RWPE1 (cell line): ENCODE results near the gene GLS.

Experiments used
- CTCF ChIA-PET: fragments of 350-600 bp; sonication (Branson Sonifier 250); formaldehyde crosslinking; extraction: SDS; loops from one replicate; lab custom pipeline; 2021; lab: Yijun Ruan, JAX
- POLR2A ChIA-PET: fragments of 400-600 bp; formaldehyde crosslinking; extraction: SDS; loops from one replicate; lab custom pipeline; 2020; ENCODE audit warnings: antibody characterized with exemption; ENCODE audit not compliant: low non-redundant PET; lab: Yijun Ruan, JAX
- DNase-seq: peaks from one replicate; pipeline ENCODE4 v3.0.0; 2012; ENCODE audit warnings: low spot score
- H3K27ac ChIP-seq: fragments of 450-650 bp; 2 replicates; pipeline ENCODE4 v1.5.1; 2017
- TF ChIP-seq, protein P1 (sequence below): fragments of 450-650 bp; conservative IDR thresholded peaks from 2 replicates; pipeline ENCODE4 v1.5.1; 2017; ENCODE audit warnings: low read depth, mild to moderate bottlenecking

Gene GLS

DNA sequence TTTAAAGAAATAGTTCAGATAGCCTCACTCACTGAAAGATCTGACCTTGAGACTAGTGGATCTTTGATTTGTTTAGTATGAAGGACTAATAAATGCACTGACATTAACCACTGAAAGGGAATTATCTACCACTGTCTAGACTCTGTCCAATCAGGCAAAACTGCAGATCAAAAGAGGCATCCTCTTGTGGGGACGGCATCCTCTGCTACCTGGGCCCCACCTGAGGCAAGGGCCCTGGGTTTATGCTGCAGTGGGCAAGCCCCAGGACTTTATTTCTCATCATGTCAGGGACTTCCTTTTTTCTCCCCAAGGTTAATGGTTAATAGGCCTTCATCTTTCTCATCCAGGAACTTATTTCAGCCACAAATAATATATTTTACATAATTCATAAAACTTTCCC is 101.1 kb downstream of the GLS start:
- H3K27ac ChIP-seq, result no peak overlapping the region
- no peak for DNase-seq
- POLR2A ChIA-PET, result no interaction called here
- TF ChIP-seq, protein P1, sequence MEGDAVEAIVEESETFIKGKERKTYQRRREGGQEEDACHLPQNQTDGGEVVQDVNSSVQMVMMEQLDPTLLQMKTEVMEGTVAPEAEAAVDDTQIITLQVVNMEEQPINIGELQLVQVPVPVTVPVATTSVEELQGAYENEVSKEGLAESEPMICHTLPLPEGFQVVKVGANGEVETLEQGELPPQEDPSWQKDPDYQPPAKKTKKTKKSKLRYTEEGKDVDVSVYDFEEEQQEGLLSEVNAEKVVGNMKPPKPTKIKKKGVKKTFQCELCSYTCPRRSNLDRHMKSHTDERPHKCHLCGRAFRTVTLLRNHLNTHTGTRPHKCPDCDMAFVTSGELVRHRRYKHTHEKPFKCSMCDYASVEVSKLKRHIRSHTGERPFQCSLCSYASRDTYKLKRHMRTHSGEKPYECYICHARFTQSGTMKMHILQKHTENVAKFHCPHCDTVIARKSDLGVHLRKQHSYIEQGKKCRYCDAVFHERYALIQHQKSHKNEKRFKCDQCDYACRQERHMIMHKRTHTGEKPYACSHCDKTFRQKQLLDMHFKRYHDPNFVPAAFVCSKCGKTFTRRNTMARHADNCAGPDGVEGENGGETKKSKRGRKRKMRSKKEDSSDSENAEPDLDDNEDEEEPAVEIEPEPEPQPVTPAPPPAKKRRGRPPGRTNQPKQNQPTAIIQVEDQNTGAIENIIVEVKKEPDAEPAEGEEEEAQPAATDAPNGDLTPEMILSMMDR, result no peak
- CTCF ChIA-PET, result interaction anchor here (0.6 kb wide), 1 partner anchor 217 kb away, joined by 4 read pairs; no protein-coding TSS in a partner anchor

DNA sequence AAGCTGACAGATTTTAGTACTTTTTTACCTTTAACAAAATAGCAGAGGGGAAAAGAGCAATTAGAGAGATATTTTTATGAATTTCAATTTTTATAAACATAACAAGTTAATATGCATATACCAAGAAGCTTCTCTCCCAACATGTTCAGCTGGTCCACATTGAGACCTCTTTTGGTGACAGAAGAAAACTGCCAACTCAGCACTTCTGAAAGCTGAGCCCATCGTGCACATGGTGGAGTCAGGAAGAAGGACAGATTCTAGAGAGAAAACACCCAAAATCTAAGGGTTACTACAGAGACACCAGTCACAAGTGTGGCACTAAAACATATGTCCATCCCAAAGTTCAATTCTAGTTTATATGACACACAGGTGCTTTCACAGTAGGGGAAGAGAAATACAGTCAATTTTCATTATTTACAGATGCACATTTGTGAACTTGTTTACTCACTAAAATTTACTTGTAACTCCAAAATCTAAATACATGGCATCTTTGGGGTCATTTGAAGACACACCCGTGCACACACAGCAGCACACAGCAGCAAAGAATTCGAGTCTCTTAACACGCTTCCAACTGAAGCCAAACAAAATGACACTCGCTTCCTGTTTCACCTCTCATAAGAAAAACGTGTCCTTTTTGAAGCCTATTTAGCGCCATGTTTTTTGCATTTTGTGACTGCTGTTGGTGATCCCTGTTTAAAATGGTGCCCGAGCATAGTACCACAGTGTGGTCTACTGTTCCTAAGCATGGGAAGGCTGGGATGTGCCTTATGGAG is 101.8 kb downstream of the GLS start:
- ChIA-PET CTCF (no interaction called here), POLR2A (no interaction called here)
- no peak for DNase-seq
- H3K27ac ChIP-seq, result no peak overlapping the region
- TF ChIP-seq, protein P1, result no peak

DNA sequence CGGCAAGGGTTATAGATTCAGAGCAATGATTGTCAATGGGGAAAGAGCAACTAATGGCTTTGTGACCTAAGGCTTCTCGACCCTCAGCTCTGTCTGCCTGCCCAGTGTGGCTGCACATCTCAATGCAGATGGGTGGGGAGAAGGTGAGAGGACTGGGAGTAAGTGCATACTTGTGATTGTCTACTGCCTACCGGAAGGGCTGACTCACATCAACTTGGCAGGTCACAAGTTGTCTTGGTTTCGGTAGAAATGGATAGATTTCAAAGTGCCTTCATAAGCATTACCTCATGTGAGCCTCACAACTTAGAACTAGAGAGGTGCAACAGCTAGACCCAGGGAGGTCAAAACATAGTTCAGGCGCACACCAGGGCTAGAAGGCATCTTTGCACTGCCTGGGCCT is 104.0 kb downstream of the GLS start:
- ChIA-PET CTCF (interaction anchor here (0.6 kb wide), 1 partner anchor 1512 kb away, joined by 3 read pairs; no protein-coding TSS in a partner anchor), POLR2A (no interaction called here)
- TF ChIP-seq, protein P1, result no peak
- peak overlapping the region; percentile 45 for H3K27ac ChIP-seq
- peak; percentile 71 for DNase-seq

DNA sequence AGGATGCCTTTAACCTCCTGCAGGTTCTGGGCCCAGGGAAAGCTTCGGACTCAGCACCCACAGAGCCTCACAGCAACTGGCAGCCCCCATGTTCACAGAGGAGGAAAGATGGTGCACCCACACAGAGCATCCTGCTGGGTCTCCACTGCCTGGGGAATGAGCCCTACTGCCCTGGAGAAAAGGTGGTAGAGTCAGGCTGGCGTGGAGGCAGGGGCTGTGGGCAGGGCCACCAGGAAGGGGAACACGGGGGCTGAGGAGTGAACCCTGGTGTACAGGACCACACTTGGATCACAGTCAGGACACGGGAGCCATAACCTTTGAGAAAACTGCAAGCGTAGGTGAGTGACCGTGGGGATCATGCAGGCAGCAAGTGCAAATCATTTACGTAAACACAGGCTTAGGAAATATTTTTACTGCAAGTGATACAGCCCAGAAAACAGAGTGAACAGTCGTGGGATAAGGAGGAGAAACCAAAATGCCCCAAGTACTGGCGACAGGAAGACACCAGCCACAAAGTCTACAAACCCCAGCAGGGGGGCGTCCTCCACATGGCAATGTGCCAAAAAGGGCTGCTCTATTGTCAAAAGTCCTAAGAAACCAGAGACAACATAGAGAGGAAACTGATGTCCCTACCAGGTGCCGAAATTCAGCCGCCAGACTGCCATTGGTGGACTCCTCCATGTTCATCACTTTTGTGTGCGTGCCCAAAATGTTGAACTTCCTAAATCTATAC is 105.8 kb downstream of the GLS start:
- POLR2A ChIA-PET, result no interaction called here
- H3K27ac ChIP-seq, result 0 out of 2 replicates have a peak overlapping the region, but pooled peaks have one; percentile 4
- no peak for DNase-seq
- TF ChIP-seq, protein P1, result no peak
- CTCF ChIA-PET, result no interaction called here

DNA sequence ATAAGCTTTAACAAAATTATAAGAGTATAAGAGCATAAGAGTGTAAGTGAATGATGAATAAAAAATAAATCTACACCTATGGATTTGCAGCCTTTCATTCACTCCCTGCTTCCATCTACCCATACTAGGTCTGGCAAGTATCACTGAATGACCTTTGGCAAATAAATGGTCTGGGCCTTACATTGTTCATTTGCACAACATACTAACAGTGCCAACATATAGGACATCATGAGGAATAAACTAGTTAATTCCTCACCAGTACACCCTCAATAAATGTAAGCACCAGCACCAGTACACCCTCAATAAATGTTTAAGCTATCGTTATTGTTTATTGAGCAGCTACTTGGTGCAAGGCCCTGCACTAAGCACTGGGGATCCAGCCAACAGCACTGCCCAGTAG is 106.5 kb downstream of the GLS start:
- CTCF ChIA-PET, result interaction anchor here (0.7 kb wide), 1 partner anchor 514 kb away, joined by 5 read pairs; no protein-coding TSS in a partner anchor
- H3K27ac ChIP-seq, result no peak overlapping the region
- no peak for DNase-seq
- POLR2A ChIA-PET, result no interaction called here
- TF ChIP-seq, protein P1, result no peak

DNA sequence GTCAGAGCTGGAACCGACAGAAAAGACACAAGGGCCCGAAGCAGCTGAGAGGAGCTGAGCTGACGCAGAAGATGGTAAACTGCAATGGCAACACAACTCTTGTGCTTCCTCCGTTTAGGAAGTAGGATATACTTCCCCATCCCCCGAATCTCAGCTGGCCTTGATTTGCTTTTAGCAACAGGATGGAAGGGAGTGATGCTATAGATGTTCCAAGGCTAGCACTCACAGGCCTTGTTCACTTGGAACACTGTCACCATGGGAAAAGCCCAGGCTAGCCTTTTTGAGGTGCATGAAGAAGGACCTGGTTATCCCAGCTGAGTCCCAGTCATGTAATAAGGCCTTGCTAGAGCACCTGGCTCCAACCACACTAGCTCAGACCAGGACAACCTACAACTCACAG is 107.3 kb downstream of the GLS start:
- no peak overlapping the region for H3K27ac ChIP-seq
- POLR2A ChIA-PET, result no interaction called here
- DNase-seq, result no peak
- CTCF ChIA-PET, result interaction anchor here (0.7 kb wide), 1 partner anchor 513 kb away, joined by 5 read pairs; no protein-coding TSS in a partner anchor
- TF ChIP-seq, protein P1, result no peak
